ENCODE results near the gene ZNF727.
"Not testable (repeated sequence)": the region's sequence is repeated elsewhere in the genome, so short reads cannot be mapped to it uniquely, and the experiment has no call there.

- not testable (repeated sequence) for TF ChIP-seq CTCF, EZH2, EZH2phosphoT487 (IDR thresholded peaks at IDR 0.05)
Observed at GRCh38 chr7:64015496-64015895, 29.7 kb upstream of the ZNF727 start.

Data from neural progenitor cell (in vitro differentiated cells).